ENCODE results near the gene HDAC4. TPM values are rescaled to one million over a fixed set of nuclear protein-coding genes. Genes with fewer than 3 reads are reported as not detected.

Gene HDAC4
- total RNA-seq, 1 donor from 2014 or later = 6.8 TPM

- no peak for DNase-seq (ENCODE audit: low read depth, low spot score)
Measured at GRCh38 chr2:239383759-239384156, 17.1 kb downstream of the HDAC4 start.

GRCh38 chr2:239383036-239383758 lies 17.6 kb downstream of the HDAC4 start:
- DNase-seq (ENCODE audit: low read depth, low spot score) = no peak

- no peak for DNase-seq (ENCODE audit: low read depth, low spot score)
Measured at GRCh38 chr2:239382384-239382880, 18.4 kb downstream of the HDAC4 start.

GRCh38 chr2:239381709-239382134 lies 19.1 kb downstream of the HDAC4 start:
- DNase-seq (ENCODE audit: low read depth, low spot score) = no peak

- DNase-seq (ENCODE audit: low read depth, low spot score) = no peak
Measured at GRCh38 chr2:239380831-239381708, 19.8 kb downstream of the HDAC4 start.

- DNase-seq (ENCODE audit: low read depth, low spot score) = no peak
Measured at GRCh38 chr2:239379641-239380170, 21.1 kb downstream of the HDAC4 start.

- no peak for DNase-seq (ENCODE audit: low read depth, low spot score)
Measured at GRCh38 chr2:239378918-239379640, 21.7 kb downstream of the HDAC4 start.

- DNase-seq (ENCODE audit: low read depth, low spot score) = no peak
Measured at GRCh38 chr2:239378021-239378917, 22.6 kb downstream of the HDAC4 start.

- no peak for DNase-seq (ENCODE audit: low read depth, low spot score)
Measured at GRCh38 chr2:239377591-239377990, 23.2 kb downstream of the HDAC4 start.

- no peak for DNase-seq (ENCODE audit: low read depth, low spot score)
Measured at GRCh38 chr2:239376942-239377531, 23.8 kb downstream of the HDAC4 start.

GRCh38 chr2:239376351-239376750 lies 24.5 kb downstream of the HDAC4 start:
- DNase-seq (ENCODE audit: low read depth, low spot score) = no peak

GRCh38 chr2:239375278-239376061 lies 25.4 kb downstream of the HDAC4 start:
- no peak for DNase-seq (ENCODE audit: low read depth, low spot score)

GRCh38 chr2:239374896-239375277 lies 25.9 kb downstream of the HDAC4 start:
- no peak for DNase-seq (ENCODE audit: low read depth, low spot score)

GRCh38 chr2:239372835-239373234 lies 28.0 kb downstream of the HDAC4 start:
- no peak for DNase-seq (ENCODE audit: low read depth, low spot score)

- DNase-seq (ENCODE audit: low read depth, low spot score) = no peak
Measured at GRCh38 chr2:239371726-239372686, 28.8 kb downstream of the HDAC4 start.

GRCh38 chr2:239370876-239371725 lies 29.7 kb downstream of the HDAC4 start:
- no peak for DNase-seq (ENCODE audit: low read depth, low spot score)

GRCh38 chr2:239370403-239370802 lies 30.4 kb downstream of the HDAC4 start:
- DNase-seq (ENCODE audit: low read depth, low spot score) = no peak
